ENCODE data around the gene UNC45B.

UNC45B gene

GRCh38 chr17:35214192-35214591 lies 66.6 kb downstream of the UNC45B start:
- TF ChIP-seq SP1 (IDR thresholded peaks at IDR 0.05) (no peak), L3MBTL2 (conservative IDR thresholded peaks at IDR 0.05) (no peak), LEF1 (IDR thresholded peaks at IDR 0.05; ENCODE audit: borderline replicate concordance) (no peak), ARNT (IDR thresholded peaks at IDR 0.05) (no peak), ELF4 (IDR thresholded peaks at IDR 0.05) (no peak)
- TF ChIP-seq, protein P1, sequence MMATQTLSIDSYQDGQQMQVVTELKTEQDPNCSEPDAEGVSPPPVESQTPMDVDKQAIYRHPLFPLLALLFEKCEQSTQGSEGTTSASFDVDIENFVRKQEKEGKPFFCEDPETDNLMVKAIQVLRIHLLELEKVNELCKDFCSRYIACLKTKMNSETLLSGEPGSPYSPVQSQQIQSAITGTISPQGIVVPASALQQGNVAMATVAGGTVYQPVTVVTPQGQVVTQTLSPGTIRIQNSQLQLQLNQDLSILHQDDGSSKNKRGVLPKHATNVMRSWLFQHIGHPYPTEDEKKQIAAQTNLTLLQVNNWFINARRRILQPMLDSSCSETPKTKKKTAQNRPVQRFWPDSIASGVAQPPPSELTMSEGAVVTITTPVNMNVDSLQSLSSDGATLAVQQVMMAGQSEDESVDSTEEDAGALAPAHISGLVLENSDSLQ (IDR thresholded peaks at IDR 0.05), result no peak
- ChIA-PET CTCF (no interaction called here), POLR2A (no interaction called here)
- DNase-seq (ENCODE audit: extremely low spot score), result no peak

DNA sequence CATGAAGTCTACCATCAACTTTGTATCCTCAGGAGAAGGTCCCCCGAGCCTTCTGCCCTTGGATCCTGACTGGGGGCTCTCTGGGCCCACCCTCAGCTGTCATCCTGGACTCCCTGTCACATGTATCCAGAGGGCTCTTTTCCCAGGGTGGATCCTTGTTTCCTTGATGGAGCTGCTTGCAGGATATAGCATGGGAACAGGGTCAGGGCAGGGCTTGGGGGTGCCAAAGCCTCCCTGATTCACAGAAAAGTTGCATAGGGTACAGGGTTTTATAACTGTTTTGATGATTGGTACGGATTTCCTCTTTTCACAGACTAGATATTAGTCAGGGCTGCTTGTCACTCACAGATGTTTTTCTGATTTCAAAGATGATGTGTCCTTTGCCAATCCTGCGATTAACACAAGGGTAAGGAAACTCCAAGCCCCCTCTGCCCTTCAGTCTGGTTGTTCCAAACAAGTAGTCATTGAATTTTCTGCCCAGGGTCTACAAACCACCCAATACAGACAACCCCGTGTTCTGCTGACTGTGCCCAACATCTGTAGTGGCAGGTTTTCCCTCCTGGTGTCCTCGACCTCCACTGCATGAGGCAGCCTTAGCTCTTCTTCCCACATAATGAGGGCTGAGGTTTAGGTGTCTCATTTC lies 67.1 kb downstream of the UNC45B start:
- ChIA-PET POLR2A (no interaction called here), CTCF (no interaction called here)
- TF ChIP-seq CTBP1 (IDR thresholded peaks at IDR 0.05; ENCODE audit: borderline replicate concordance) (no peak), ARNT (IDR thresholded peaks at IDR 0.05) (no peak), FOXK2 (IDR thresholded peaks at IDR 0.05) (no peak), SP1 (IDR thresholded peaks at IDR 0.05) (no peak), ZNF384 (IDR thresholded peaks at IDR 0.05) (no peak), ELF4 (IDR thresholded peaks at IDR 0.05) (no peak), NFRKB (IDR thresholded peaks at IDR 0.05) (no peak), LEF1 (IDR thresholded peaks at IDR 0.05; ENCODE audit: borderline replicate concordance) (no peak), BHLHE40 (IDR thresholded peaks at IDR 0.05; ENCODE audit: borderline replicate concordance) (no peak)
- TF ChIP-seq, protein P1 (IDR thresholded peaks at IDR 0.05), result no peak
- DNase-seq (ENCODE audit: extremely low spot score), result no peak

- TF ChIP-seq SUZ12 (IDR thresholded peaks at IDR 0.05) (no peak), LEF1 (IDR thresholded peaks at IDR 0.05; ENCODE audit: borderline replicate concordance) (no peak), BHLHE40 (IDR thresholded peaks at IDR 0.05; ENCODE audit: borderline replicate concordance) (no peak), NFRKB (IDR thresholded peaks at IDR 0.05) (no peak), CTBP1 (IDR thresholded peaks at IDR 0.05; ENCODE audit: borderline replicate concordance) (no peak), FOXM1 (IDR thresholded peaks at IDR 0.05; ENCODE audit: borderline replicate concordance) (no peak), FOXK2 (IDR thresholded peaks at IDR 0.05) (no peak)
- TF ChIP-seq, protein P1 (IDR thresholded peaks at IDR 0.05), result peak; percentile 42; the same call in 1 of the 2 replicates
- ChIA-PET POLR2A (interaction anchor here (1.0 kb wide), 1 partner anchor 362 kb away, joined by 3 read pairs; no protein-coding TSS in a partner anchor), CTCF (no interaction called here)
- DNase-seq (ENCODE audit: extremely low spot score), result no peak
Measured at GRCh38 chr17:35217107-35217506, 69.5 kb downstream of the UNC45B start.

- CTCF ChIA-PET, result interaction anchor here (0.6 kb wide), 1 partner anchor 76 kb away, joined by 3 read pairs; no protein-coding TSS in a partner anchor
- TF ChIP-seq BHLHE40 (IDR thresholded peaks at IDR 0.05; ENCODE audit: borderline replicate concordance) (no peak), ZNF384 (IDR thresholded peaks at IDR 0.05) (no peak), CTBP1 (IDR thresholded peaks at IDR 0.05; ENCODE audit: borderline replicate concordance) (no peak), FOXK2 (IDR thresholded peaks at IDR 0.05) (no peak), FOXA1 (IDR thresholded peaks at IDR 0.05) (no peak), LEF1 (IDR thresholded peaks at IDR 0.05; ENCODE audit: borderline replicate concordance) (no peak), NFRKB (IDR thresholded peaks at IDR 0.05) (no peak), L3MBTL2 (conservative IDR thresholded peaks at IDR 0.05) (no peak), ARNT (IDR thresholded peaks at IDR 0.05) (no peak), FOXM1 (IDR thresholded peaks at IDR 0.05; ENCODE audit: borderline replicate concordance) (no peak), HDGF (IDR thresholded peaks at IDR 0.05; ENCODE audit: borderline replicate concordance) (no peak), SP1 (IDR thresholded peaks at IDR 0.05) (no peak), ELF4 (IDR thresholded peaks at IDR 0.05) (no peak), SUZ12 (IDR thresholded peaks at IDR 0.05) (no peak), TARDBP (IDR thresholded peaks at IDR 0.05) (no peak)
- TF ChIP-seq, protein P1 (IDR thresholded peaks at IDR 0.05), result no peak
- no peak for DNase-seq (ENCODE audit: extremely low spot score)
- POLR2A ChIA-PET, result no interaction called here
Measured at GRCh38 chr17:35218915-35219314, 71.3 kb downstream of the UNC45B start.

GRCh38 chr17:35222452-35222851 lies 74.8 kb downstream of the UNC45B start:
- CTCF ChIA-PET, result no interaction called here

More at GRCh38 chr17:35222452-35222851, 74.8 kb downstream of the UNC45B start:
- no peak for TF ChIP-seq TARDBP (IDR thresholded peaks at IDR 0.05)
- no peak for TF ChIP-seq LEF1 (IDR thresholded peaks at IDR 0.05; ENCODE audit: borderline replicate concordance)
- no peak for TF ChIP-seq SUZ12 (IDR thresholded peaks at IDR 0.05)
- TF ChIP-seq FOXK2 (IDR thresholded peaks at IDR 0.05), result no peak
- TF ChIP-seq ARNT (IDR thresholded peaks at IDR 0.05), result no peak
- TF ChIP-seq, protein P1 (IDR thresholded peaks at IDR 0.05), result no peak
- TF ChIP-seq SP1 (IDR thresholded peaks at IDR 0.05), result no peak
- no peak for TF ChIP-seq NFRKB (IDR thresholded peaks at IDR 0.05)
- TF ChIP-seq BHLHE40 (IDR thresholded peaks at IDR 0.05; ENCODE audit: borderline replicate concordance), result no peak
- no peak for TF ChIP-seq HDGF (IDR thresholded peaks at IDR 0.05; ENCODE audit: borderline replicate concordance)
- TF ChIP-seq L3MBTL2 (conservative IDR thresholded peaks at IDR 0.05), result no peak
- no peak for TF ChIP-seq ZNF384 (IDR thresholded peaks at IDR 0.05)
- no peak for TF ChIP-seq FOXA1 (IDR thresholded peaks at IDR 0.05)
- TF ChIP-seq ELF4 (IDR thresholded peaks at IDR 0.05), result no peak
- TF ChIP-seq FOXM1 (IDR thresholded peaks at IDR 0.05; ENCODE audit: borderline replicate concordance), result no peak
- no peak for TF ChIP-seq CTBP1 (IDR thresholded peaks at IDR 0.05; ENCODE audit: borderline replicate concordance)
- POLR2A ChIA-PET, result interaction anchor here (0.6 kb wide), 1 partner anchor 18 kb away, joined by 3 read pairs; no protein-coding TSS in a partner anchor
- DNase-seq (ENCODE audit: extremely low spot score), result no peak

Data from HEK293T (cell line).